Glutamatergic neuron (in vitro differentiated cells): ENCODE data around the gene SLC26A4. TPM values are rescaled to one million over a fixed set of nuclear protein-coding genes. Genes with fewer than 3 reads are reported as not detected.

Experiments used
- DNase-seq: peaks from one replicate; pipeline ENCODE4 v3.0.0; 2022
- H3K27ac Mint-ChIP-seq: one replicate; pipeline ENCODE4 v1.8.0; 2020; ENCODE audit warnings: mild to moderate bottlenecking, mixed read lengths, inconsistent platforms; ENCODE audit not compliant: unreplicated experiment
- H3K27me3 Mint-ChIP-seq: one replicate; pipeline ENCODE4 v1.8.0; 2020; ENCODE audit warnings: mild to moderate bottlenecking, moderate library complexity, mixed read lengths, inconsistent platforms; ENCODE audit not compliant: unreplicated experiment
- H3K36me3 Mint-ChIP-seq: one replicate; pipeline ENCODE4 v1.8.0; 2020; ENCODE audit warnings: mild to moderate bottlenecking, mixed read lengths, inconsistent platforms; ENCODE audit not compliant: unreplicated experiment
- H3K4me1 Mint-ChIP-seq: one replicate; pipeline ENCODE4 v1.8.0; 2020; ENCODE audit warnings: mild to moderate bottlenecking, low read depth, mixed read lengths, inconsistent platforms; ENCODE audit not compliant: unreplicated experiment
- H3K4me3 Mint-ChIP-seq: one replicate; pipeline ENCODE4 v1.8.0; 2020; ENCODE audit warnings: mild to moderate bottlenecking, mixed read lengths, inconsistent platforms; ENCODE audit not compliant: unreplicated experiment
- H3K9me3 Mint-ChIP-seq: one replicate; pipeline ENCODE4 v1.8.0; 2020; ENCODE audit warnings: mild to moderate bottlenecking, moderate library complexity, mixed read lengths, inconsistent platforms; ENCODE audit not compliant: unreplicated experiment
- total RNA-seq: library from RNA; stranded (reverse); fragmentation: NEBNext Ultra II Directional; extraction: Animal tissue kit (Norgen Biotek cat#: 25700); gene quantifications from one replicate; pipeline ENCODE4 v1.2.1, GENCODE V29; 2021; ENCODE audit not compliant: unreplicated experiment
- TF ChIP-seq, protein P1 (sequence below): fragments of 200-600 bp; sonication (generic); IDR thresholded peaks from one replicate; pipeline ENCODE4 v1.5.0; 2021; ENCODE audit not compliant: partially characterized antibody, unreplicated experiment

SLC26A4 gene
- total RNA-seq, 1 donor from 2014 or later = 0.34 TPM

DNA sequence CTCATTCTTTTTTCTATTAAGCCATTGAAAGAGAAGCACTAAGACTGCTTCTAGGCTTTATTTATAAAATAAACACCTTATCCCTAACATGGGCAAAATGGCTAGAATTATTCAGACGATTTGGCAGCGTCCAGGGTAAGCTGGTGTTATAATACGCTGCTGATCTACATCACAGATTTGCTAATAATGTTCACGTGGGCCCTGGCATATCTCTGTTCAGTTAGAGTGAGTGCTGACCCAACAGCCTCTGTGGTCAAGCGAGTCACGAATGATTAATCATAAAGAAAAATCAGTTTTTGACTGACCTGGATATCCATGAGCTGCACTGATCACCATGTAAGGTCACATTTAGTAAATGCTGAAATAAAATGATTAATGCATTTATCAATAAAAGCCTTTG lies 54.9 kb downstream of the SLC26A4 start:
- no peak overlapping the region for H3K27ac Mint-ChIP-seq
- H3K27me3 Mint-ChIP-seq = no peaks in the 10 kb centered on the region
- H3K9me3 Mint-ChIP-seq = no peaks in the 10 kb centered on the region
- no peaks in the 10 kb centered on the region for H3K4me1 Mint-ChIP-seq
- H3K4me3 Mint-ChIP-seq = no peak overlapping the region
- DNase-seq = no peak
- H3K36me3 Mint-ChIP-seq = no peaks in the 10 kb centered on the region
- TF ChIP-seq, protein P1, sequence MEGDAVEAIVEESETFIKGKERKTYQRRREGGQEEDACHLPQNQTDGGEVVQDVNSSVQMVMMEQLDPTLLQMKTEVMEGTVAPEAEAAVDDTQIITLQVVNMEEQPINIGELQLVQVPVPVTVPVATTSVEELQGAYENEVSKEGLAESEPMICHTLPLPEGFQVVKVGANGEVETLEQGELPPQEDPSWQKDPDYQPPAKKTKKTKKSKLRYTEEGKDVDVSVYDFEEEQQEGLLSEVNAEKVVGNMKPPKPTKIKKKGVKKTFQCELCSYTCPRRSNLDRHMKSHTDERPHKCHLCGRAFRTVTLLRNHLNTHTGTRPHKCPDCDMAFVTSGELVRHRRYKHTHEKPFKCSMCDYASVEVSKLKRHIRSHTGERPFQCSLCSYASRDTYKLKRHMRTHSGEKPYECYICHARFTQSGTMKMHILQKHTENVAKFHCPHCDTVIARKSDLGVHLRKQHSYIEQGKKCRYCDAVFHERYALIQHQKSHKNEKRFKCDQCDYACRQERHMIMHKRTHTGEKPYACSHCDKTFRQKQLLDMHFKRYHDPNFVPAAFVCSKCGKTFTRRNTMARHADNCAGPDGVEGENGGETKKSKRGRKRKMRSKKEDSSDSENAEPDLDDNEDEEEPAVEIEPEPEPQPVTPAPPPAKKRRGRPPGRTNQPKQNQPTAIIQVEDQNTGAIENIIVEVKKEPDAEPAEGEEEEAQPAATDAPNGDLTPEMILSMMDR = no peak

DNA sequence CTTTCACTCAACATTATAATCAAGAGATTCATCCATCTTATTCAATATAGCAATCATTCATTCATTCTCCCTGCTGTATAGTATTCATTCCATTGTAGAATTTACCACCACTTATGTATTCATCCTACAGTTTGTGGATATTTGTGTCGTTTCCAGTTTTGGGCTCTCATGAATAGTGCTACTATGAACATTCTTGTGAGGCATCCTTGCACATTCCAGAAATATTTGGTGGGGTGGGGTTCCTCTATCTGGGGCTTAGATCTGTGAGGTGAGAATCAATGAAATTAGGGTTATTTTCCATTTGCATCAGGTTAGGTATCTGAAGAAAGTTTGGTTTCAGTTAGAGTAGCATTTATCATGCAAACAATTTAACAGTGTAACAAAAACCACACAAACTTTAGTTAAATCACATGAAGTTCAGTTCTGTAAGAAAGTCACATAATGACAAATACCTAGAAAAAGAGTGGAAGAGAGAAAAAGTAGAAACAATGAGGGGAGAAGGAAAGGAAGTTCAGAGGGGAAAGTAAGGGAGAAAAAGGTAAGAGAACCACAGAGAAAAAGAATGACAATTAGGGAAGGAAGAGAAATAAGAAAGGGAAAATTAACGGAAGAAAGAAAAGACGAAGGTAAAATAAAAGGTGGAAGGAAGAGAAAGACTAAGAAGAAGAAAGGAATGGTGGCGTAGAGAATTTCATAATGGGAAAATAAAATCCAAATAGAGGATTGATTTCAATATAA lies 58.0 kb downstream of the SLC26A4 start:
- H3K36me3 Mint-ChIP-seq = no peaks in the 10 kb centered on the region
- H3K4me1 Mint-ChIP-seq = no peaks in the 10 kb centered on the region
- no peak overlapping the region for H3K27ac Mint-ChIP-seq
- TF ChIP-seq, protein P1 = no peak
- H3K27me3 Mint-ChIP-seq = no peaks in the 10 kb centered on the region
- H3K9me3 Mint-ChIP-seq = no peaks in the 10 kb centered on the region
- no peak for DNase-seq
- H3K4me3 Mint-ChIP-seq = no peak overlapping the region

DNA sequence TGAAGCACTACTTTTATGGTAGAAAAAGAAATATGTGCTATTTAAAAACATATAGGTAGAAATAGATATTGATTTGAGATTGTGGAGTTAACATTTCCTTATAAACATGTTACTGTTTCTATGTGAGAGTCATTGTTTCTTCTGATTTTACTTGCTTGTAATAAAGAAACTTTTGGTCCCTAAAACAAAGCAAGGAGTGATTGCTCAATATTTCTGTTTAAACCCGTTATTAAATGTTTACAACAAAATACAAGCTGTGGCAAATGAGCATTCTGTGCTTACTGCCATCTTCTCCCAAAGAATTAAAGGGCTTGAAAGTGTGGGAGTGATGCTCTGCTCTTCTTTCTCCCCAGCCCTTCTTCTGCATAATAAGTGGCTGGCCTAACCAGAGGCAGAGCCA lies 60.7 kb downstream of the SLC26A4 start:
- H3K4me3 Mint-ChIP-seq = no peak overlapping the region
- H3K9me3 Mint-ChIP-seq = no peaks in the 10 kb centered on the region

DNA sequence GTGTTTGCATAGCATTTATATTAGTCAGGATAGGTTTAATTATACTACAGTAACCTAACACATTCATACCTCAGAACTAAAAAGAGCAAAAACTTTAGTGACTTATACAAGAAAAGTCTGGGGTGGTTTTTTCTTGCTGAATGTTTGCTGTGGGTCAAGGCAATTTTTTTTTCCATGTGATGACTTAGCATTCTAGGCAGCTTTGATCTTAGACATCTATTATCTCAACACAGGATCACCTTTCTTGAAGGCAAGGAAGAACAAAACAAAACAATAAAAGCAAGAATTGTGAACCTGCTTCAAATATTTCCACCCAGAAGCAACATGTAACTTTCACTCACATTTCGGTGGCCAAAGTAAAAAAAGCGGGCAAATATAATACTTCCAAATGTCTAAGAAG lies 62.6 kb downstream of the SLC26A4 start:
- Mint-ChIP-seq H3K4me1 (no peaks in the 10 kb centered on the region), H3K27ac (no peak overlapping the region), H3K9me3 (peaks cover 2% of the 10 kb centered on the region), H3K36me3 (no peaks in the 10 kb centered on the region), H3K4me3 (no peak overlapping the region), H3K27me3 (no peaks in the 10 kb centered on the region)
- DNase-seq = no peak
- TF ChIP-seq, protein P1 = no peak

More for the DNA sequence above, 60.7 kb downstream of the SLC26A4 start:
- H3K27me3 Mint-ChIP-seq = no peaks in the 10 kb centered on the region
- DNase-seq = no peak
- H3K36me3 Mint-ChIP-seq = no peaks in the 10 kb centered on the region
- TF ChIP-seq, protein P1 = no peak
- H3K27ac Mint-ChIP-seq = no peak overlapping the region
- no peaks in the 10 kb centered on the region for H3K4me1 Mint-ChIP-seq

DNA sequence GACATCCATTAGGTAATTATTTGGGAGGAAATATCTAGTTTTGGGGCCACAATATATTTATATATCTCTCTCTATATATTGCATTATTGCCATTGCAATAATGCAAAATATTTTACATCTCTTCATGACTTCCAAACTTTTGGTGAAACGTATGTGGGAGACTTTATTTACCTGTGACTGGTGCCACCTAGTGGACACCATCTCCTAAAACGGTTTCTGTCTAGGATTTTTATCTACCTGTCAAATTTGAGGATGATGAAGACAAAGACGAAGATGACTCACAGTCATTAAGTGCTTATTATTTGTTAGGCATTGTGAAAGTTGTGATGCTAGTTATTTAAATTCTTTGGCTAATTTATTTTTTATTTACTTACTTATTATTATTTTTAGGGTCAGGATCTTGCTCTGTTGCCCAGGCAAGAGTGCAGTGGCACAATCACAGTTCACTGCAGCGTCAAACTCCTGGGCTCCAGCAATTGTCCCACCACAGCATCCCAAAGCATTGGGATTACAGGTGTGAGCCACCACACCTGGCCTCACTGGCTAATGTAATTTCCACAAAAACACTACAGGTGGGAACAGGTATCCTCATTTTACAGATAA lies 64.6 kb downstream of the SLC26A4 start:
- TF ChIP-seq, protein P1 = peak; percentile 89
- Mint-ChIP-seq H3K36me3 (no peaks in the 10 kb centered on the region), H3K9me3 (peaks cover 2% of the 10 kb centered on the region), H3K4me3 (no peak overlapping the region), H3K4me1 (no peaks in the 10 kb centered on the region), H3K27me3 (no peaks in the 10 kb centered on the region), H3K27ac (no peak overlapping the region)
- DNase-seq = no peak
